Body of pancreas (tissue), 4 donors: ENCODE data around the gene FAM193B. TPM values are rescaled to one million over a fixed set of nuclear protein-coding genes. Genes with fewer than 3 reads are reported as not detected.

Experiments used
- ATAC-seq: fragments of 150-250 bp; one replicate; pipeline ENCODE4 v1.9.1; 2016
- DNase-seq, 4 donors: peaks; one replicate each; pipeline ENCODE4 v3.0.0-alpha.2; 2019
- H3K27ac ChIP-seq, 4 donors: fragments of 200-600 bp; sonication (generic); 1 replicate in 3 of 4; 2 replicates in 1 of 4; pipeline versions ENCODE4 v1.5.1 to v1.6.1; 2016 to 2019; ENCODE audit warnings: mild to moderate bottlenecking in 1 of 4, mixed read lengths in 1 of 4, moderate library complexity in 1 of 4
- H3K27me3 ChIP-seq, 2 donors: fragments of 200-600 bp; sonication (generic); one replicate each; pipeline ENCODE4 v1.6.0; 2016; ENCODE audit warnings: mild to moderate bottlenecking in 1 of 2
- H3K36me3 ChIP-seq, 2 donors: fragments of 200-600 bp; sonication (generic); replicated peaks in 1 of 2; 2 replicates each; pipeline ENCODE4 v1.5.1; 2016; ENCODE audit warnings: low read depth in 2 of 2; ENCODE audit not compliant: insufficient read depth in 1 of 2
- H3K4me1 ChIP-seq: fragments of 200-600 bp; sonication (generic); one replicate; pipeline ENCODE4 v1.6.0; 2016
- H3K4me3 ChIP-seq, 2 donors: fragments of 200-600 bp; sonication (generic); 1 replicate in 1 of 2; 2 replicates in 1 of 2; pipeline ENCODE4 v1.5.1; 2016 to 2019
- H3K9me3 ChIP-seq, 3 donors: fragments of 200-600 bp; sonication (generic); 1 replicate in 2 of 3; 2 replicates in 1 of 3; pipeline ENCODE4 v1.5.1; 2016
- POLR2A ChIP-seq, 3 donors: fragments of 450-650 bp; IDR thresholded peaks; one replicate each; pipeline ENCODE4 v1.6.1; 2016; ENCODE audit warnings: antibody characterized with exemption in 3 of 3, mild to moderate bottlenecking in 2 of 3
- WGBS, 2 donors: methylation state at CpG; one replicate each; pipeline ENCODE4 v1.1.5; 2017; 5-methylcytosine and 5-hydroxymethylcytosine counted together
- intact Hi-C: fragments of 100-400 bp; cut with DNase I; formaldehyde crosslinking; loops from one replicate; pipeline ENCODE4 v1.15.1; 2023
- total RNA-seq, 2 donors: library from RNA; depleted of rRNA; stranded (reverse); fragments of >200 nt; gene quantifications; one replicate each; pipeline ENCODE4 v1.1.0, GENCODE V29; 2016
- TF ChIP-seq, protein P1 (sequence below), 7 experiments: fragments of 450-650 bp in 4 of 7; fragments of 200-600 bp in 3 of 7; sonication (generic) in 3 of 7; IDR thresholded peaks; one replicate each; pipeline ENCODE4 v1.5.1; 2016 to 2019; ENCODE audit warnings: antibody characterized with exemption in 7 of 7

Gene FAM193B
- total RNA-seq, 2 donors from 2014 or later: 79.9 to 133 TPM

GRCh38 chr5:177594071-177594470 is 39.7 kb upstream of the FAM193B start:
- Histone ChIP-seq H3K9me3 (no peaks in the 10 kb centered on the region), H3K27me3 (no peaks in the 10 kb centered on the region), H3K27ac (peak overlapping the region in 1 of 4 donors; percentile 85), H3K36me3 (peaks cover 3 to 23% of the 10 kb centered on the region in 2 donors), H3K4me3 (no peak overlapping the region), H3K4me1 (peaks cover 35% of the 10 kb centered on the region)
- intact Hi-C loops: no loop called here
- TF ChIP-seq, protein P1, sequence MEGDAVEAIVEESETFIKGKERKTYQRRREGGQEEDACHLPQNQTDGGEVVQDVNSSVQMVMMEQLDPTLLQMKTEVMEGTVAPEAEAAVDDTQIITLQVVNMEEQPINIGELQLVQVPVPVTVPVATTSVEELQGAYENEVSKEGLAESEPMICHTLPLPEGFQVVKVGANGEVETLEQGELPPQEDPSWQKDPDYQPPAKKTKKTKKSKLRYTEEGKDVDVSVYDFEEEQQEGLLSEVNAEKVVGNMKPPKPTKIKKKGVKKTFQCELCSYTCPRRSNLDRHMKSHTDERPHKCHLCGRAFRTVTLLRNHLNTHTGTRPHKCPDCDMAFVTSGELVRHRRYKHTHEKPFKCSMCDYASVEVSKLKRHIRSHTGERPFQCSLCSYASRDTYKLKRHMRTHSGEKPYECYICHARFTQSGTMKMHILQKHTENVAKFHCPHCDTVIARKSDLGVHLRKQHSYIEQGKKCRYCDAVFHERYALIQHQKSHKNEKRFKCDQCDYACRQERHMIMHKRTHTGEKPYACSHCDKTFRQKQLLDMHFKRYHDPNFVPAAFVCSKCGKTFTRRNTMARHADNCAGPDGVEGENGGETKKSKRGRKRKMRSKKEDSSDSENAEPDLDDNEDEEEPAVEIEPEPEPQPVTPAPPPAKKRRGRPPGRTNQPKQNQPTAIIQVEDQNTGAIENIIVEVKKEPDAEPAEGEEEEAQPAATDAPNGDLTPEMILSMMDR (IDR thresholded peaks at IDR 0.05): no peak
- no peak for TF ChIP-seq POLR2A (IDR thresholded peaks at IDR 0.05)
- 53 to 58% methylated on average over 8 of the region's 8 CpGs for WGBS, 2 donors
- ATAC-seq (no peak), DNase-seq (no peak)

DNA sequence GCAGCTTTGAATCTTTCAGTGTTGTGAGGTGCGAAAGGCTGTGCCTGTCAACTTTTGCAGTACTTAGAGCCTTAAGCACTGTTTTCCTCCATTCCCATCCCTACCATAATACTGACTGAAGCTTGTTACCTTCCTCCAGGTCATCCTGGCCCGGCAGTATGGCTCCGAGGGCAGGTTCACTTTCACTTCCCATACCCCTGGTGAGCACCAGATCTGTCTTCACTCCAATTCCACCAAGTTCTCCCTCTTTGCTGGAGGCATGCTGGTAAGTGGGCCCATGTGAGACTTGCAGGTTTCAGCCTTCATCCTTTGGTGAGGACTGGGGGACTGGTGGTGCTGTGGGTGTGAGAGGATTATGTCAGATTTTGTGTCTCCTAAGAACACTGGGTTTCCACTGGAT is 39.1 kb upstream of the FAM193B start:
- peak overlapping the region; percentile 92 to 98 for H3K4me3 ChIP-seq

GRCh38 chr5:177592905-177593304 is 38.5 kb upstream of the FAM193B start:
- intact Hi-C loops: no loop called here
- peak overlapping the region; percentile 92 to 98 for H3K4me3 ChIP-seq
- H3K36me3 ChIP-seq: peaks cover 3 to 23% of the 10 kb centered on the region in 2 donors
- ATAC-seq: no peak
- H3K4me1 ChIP-seq: peaks cover 29% of the 10 kb centered on the region
- H3K9me3 ChIP-seq: no peaks in the 10 kb centered on the region
- no peak for TF ChIP-seq POLR2A (IDR thresholded peaks at IDR 0.05)
- TF ChIP-seq, protein P1 (IDR thresholded peaks at IDR 0.05): no peak
- WGBS, 2 donors: 42 to 47% methylated on average over 12 to 13 of the region's 13 CpGs
- DNase-seq: no peak
- H3K27me3 ChIP-seq: no peaks in the 10 kb centered on the region
- H3K27ac ChIP-seq: peak overlapping the region in 3 of 4 donors; percentile 78 to 92 (median 85)

More for the DNA sequence above, 39.1 kb upstream of the FAM193B start:
- DNase-seq: no peak
- peaks cover 3 to 23% of the 10 kb centered on the region in 2 donors for H3K36me3 ChIP-seq
- WGBS, 2 donors: 34 to 42% methylated on average over 3 of the region's 3 CpGs
- TF ChIP-seq, protein P1 (IDR thresholded peaks at IDR 0.05): no peak
- TF ChIP-seq POLR2A (IDR thresholded peaks at IDR 0.05): no peak
- H3K4me1 ChIP-seq: peaks cover 31% of the 10 kb centered on the region
- intact Hi-C loops: no loop called here
- H3K27ac ChIP-seq: peak overlapping the region in 3 of 4 donors; percentile 1 to 85 (median 3)
- no peak for ATAC-seq
- H3K27me3 ChIP-seq: no peaks in the 10 kb centered on the region
- no peaks in the 10 kb centered on the region for H3K9me3 ChIP-seq

DNA sequence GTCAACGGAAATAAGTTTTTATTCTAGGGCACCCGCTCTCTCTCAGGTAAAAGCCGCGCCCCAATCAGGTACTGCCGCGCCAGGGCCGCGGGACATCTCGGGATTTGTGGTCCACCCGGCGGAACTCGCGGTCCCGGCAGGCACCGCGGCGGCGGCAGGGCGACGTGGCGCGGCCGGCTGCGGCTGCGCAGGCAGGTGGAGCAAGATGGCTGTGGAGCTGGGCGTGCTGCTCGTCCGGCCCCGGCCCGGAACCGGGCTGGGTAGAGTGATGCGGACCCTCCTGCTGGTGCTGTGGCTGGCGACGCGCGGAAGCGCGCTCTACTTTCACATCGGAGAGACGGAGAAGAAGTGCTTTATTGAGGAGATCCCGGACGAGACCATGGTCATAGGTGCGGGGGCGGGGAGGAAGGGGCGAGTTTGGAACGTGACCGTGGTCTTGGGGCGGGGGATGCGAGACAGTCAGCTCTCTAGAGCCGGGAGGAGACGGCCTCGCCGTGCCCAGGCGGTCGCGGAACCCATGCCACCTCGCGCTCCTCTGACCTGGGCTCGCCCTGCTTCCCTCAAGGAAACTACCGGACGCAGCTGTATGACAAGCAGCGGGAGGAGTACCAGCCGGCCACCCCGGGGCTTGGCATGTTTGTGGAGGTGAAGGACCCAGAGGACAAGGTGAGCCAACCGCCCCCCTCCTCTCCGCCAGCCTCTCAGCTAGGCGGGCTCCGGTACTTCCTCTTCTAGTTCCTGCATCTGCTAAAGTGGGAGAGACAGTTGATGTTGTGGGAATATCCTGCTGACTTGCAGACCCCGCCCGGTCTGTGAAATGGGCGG is 37.9 kb upstream of the FAM193B start, which contains the start of gene TMED9:
Gene TMED9 (plus strand): TSS at position 194 of the 825 bp plus-strand sequence. CDS start 12 bp downstream, at position 206.
- Histone ChIP-seq H3K27me3 (no peaks in the 10 kb centered on the region), H3K4me3 (peak within 1 kb of the TSS; percentile 92 to 98), H3K4me1 (peaks cover 29% of the 10 kb centered on the region), H3K9me3 (no peaks in the 10 kb centered on the region), H3K27ac (peak within 1 kb of the TSS; percentile 46 to 92 (median 82)), H3K36me3 (peaks cover 3 to 23% of the 10 kb centered on the region in 2 donors)
- DNase-seq: peak; percentile 90 to 93 (median 90)
- TF ChIP-seq, protein P1 (IDR thresholded peaks at IDR 0.05): peak in 4 of 7 experiments; percentile 10 to 41 (median 23)
- peak; percentile 93 to 94 (median 93) for TF ChIP-seq POLR2A (IDR thresholded peaks at IDR 0.05)
- peak; percentile 98 for ATAC-seq
- 1% methylated on average over 21 to 70 of the region's 71 CpGs for WGBS, 2 donors
- intact Hi-C loops: no loop called here
